RPMI8226 (cell line): ENCODE measurements around the gene EID3.

Experiments
- DNase-seq: peaks from one replicate; pipeline ENCODE4 v3.0.0-alpha.2; 2015

EID3 gene

DNA sequence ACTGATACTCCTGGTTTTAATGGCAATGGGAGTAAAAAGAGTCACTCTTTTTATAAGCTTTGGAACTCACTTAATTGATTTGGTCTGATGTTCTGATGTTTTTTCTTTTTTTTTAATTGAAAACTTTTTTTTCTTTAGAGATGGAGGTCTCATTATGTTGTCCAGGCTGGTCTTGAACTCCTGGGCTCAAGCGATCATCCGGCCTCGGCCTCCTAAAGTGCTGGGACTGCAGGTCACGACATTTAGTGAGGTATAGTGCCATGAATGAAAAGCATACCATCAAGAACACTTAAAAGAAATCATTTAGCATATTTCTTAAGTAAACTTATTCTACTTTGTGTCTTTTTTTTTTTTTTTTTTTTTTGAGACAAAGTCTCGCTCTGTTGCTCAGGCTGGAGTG, 12.7 kb upstream of the EID3 start:
- DNase-seq: no peak

DNA sequence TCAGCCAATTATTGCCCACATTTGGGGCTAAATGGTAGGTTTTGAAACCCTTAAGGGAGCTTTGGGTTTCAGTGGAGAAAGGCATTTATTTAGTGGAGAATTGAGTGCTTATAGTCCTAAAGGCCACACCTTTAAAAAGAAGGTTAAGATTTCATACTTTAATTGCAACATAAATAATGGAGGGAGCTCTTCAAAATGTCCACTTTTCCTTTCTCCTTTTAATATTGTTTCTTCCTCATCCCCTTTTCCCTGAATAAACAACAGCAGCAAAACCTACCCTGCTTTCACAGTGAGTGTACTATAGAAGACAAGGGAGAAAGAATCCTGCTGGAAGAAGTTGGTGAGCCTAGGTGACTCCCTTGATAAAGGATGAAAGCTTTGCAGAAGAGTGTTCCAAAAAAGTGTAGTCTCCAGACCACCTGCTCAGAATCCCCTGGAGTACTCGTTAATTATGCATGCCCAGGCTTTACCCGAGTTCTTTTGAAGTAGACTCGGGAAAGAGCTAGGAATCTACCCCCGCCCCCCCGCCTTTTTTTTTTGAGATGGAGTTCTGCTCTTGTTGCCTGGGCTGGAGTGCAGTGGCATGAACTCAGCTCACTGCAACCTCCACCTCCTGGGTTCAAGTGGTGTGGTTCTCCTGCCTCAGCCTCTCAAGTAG, 11.5 kb upstream of the EID3 start:
- no peak for DNase-seq

DNA sequence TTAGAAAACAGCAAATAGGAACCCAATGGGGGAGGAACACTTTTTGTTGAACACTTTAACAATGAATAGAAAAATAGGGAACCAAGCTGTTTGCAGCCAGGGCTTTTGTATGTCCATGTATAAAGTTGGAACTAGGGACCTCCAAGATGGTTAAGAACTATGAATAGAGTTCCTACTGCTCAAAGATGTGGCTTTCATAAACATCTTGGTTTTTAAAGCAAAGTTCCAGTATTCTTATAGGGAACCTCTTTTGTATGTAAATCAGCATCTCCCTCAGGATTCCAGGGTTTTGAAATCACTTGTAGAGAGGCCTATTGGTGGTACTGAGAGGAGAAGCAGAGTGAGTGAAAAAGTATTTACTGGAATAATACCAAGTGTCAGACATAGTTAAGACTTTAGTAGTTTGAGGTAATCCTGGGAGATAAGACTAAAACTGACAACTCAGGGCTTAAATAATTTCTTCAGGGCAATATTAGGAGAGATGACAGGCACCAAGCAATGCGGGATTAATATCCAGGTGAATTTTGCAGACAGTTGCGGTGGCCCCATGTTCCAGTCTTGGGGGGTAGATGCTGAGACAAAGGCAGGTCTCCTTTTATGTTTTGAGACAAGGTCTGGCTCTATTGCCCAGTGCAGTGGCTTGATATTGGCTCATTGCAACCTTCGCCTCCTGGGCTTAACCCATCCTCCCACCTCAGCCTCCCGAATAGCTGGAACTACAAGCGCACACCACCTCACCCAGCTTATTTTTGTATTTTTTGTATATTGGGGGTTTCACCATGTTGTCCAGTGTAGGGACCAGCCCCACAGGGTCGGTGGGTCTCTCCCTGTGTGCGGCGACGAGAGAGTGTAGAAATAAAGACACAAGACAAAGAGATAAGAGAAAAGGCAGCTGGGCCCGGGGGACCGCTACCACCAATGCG, 10.4 kb upstream of the EID3 start:
- no peak for DNase-seq

DNA sequence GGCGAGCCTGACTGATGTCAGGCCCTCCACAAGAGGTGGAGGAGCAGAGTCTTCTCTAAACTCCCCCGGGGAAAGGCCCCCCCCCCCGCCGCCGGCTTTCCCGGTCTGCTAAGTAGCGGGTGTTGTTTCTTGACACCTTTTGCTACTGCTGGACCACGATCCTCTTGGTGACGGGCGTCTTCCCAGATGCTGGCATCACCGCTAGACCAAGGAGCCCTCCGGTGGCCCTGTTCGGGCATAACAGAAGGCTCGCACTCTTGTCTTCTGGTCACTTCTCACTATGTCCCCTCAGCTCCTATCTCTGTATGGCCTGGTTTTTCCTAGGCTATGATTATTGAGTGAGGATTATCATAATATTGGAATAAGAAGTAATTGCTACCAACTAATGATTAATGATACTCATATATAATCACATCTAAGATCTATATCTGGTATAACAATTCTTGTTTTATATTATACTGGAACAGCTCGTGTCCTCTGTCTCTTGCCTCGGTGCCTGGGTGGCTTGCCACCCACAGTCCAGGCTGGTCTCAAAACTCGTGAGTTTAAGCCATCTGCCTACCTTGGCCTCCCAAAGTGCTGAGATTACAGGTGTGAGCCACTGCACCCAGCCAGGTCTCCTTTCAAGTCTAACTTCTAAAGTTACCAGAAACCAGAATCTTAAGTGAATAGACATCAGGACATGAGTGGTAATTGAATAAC, 9.2 kb upstream of the EID3 start:
- peak; percentile 31 for DNase-seq

DNA sequence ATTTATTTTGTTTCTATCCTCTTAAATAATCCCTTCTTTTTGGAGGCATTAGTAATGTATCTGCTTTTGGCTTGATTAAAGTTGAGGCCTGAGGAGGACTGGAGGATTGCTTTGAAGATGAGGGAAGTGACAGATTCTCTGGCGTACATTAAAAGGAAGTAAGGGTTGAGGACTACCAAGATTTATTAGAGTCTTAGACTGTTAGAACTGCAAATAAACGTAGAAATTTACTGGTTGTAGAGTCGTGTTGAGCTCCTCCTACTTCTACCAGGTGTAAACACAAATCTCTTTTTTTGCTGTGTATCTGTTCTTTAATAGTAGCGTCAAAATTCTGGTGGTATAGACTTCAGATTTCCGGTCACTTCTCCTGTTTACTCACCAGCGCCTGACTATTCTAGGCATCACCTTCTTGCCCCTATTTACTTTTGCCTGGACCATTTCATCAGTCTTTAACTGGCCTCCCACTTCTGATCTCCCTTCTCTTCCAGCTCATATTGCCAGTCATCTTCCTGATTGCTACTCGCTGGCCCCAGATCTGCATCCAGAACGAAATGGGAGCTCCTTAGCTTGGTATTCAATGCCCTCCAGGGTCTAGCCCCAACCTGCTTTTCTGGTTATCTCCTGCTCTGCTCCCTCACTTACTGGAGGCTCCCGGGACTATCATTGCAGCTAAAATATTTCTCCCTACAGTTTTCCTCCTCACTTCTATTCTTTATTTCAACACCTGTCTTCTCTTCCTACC, 8.4 kb upstream of the EID3 start:
- no peak for DNase-seq

DNA sequence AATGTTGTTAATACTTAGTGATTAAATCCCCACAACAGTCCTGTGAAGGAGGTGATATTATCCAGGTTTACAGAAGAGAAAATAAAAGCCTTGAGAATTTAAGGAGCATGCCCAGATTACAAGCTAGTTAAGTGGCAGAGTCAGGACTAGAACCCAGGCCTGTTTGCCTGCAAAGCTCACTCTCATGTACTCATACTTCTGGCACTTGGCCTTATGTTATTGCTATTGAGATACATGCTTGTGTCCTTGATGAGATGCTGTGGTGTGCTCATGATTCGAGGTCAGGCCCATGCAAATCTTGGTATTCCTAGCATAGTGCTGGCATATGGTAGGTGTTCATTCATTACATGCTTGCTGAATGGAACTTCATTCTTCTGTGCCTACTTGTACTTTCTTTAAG, 7.6 kb upstream of the EID3 start:
- no peak for DNase-seq

DNA sequence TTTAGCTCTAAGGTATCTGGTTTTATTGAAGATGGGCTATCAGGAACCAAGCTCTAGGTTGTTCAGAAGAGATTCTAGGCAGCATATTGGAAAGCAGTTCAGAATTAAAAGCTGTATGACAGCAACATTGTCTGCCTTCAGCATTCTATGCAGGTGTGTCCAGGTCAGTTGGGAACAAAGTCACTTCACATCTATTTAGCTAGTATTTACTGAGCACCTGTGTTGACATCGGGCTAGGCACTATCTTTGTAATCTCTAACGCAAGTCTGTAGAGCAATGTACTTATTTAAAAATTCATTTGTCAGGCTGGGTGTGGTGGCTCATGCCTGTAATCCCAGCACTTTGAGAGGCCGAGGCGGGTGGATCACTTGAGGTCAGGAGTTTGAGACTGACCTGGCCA, 6.8 kb upstream of the EID3 start:
- no peak for DNase-seq

DNA sequence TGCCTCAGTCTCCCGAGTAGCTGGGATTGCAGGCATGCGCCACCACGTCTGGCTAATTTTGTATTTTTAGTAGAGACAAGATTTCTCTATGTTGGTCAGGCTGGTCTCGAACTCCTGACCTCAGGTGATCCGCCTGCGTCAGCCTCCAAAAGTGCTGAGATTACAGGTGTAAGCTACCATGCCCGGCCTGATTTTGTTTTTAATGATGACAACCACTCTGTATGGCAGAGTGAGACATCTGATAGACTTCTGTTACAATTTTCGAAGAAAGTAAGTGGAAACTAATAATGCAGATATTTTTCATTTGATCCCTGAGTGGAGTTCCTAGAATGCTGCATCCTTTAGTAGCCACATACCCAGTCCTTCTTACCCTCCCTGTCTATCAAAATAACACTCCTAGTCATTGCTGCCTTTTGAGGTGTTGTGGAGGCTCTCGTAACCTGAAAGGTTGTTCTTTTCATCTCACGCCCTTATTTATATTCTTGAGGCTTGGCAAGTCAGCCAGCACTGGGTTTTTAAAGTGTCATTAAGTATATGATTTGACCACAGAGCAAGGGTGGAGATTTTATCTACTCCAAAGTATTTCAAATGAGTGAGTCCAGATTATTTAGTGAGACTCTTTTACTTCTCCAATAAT, 5.9 kb upstream of the EID3 start:
- no peak for DNase-seq

DNA sequence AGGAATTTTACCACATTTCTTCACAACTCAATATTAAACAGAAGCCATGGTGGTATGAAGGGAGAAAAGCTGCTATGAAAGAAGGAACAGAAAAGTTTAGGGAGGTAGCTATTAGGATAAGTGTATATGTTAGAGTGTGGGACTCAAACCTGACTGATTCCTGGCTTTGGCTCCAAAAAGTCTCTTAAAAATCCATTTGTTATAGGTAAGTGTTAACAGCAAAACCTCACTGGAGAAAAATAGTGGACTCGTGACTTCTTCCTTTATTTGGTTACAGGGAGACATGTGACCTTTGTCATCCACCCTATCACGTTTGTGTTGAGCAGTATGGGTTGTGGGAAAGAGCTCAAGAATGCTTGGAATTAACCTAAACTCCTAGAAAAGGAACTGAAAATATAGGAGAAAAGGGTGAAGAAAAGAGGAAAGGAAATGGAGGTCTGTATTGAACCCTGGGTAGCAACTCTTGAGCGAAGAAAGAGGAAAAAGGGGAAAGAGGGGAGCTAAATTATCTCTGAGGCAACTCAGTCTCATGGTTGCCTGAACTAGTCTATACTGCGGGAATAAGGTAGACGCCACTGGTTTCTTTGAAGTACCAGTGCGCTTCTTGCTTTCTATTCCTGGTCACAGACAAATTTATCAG, 3.6 kb upstream of the EID3 start:
- DNase-seq: no peak

DNA sequence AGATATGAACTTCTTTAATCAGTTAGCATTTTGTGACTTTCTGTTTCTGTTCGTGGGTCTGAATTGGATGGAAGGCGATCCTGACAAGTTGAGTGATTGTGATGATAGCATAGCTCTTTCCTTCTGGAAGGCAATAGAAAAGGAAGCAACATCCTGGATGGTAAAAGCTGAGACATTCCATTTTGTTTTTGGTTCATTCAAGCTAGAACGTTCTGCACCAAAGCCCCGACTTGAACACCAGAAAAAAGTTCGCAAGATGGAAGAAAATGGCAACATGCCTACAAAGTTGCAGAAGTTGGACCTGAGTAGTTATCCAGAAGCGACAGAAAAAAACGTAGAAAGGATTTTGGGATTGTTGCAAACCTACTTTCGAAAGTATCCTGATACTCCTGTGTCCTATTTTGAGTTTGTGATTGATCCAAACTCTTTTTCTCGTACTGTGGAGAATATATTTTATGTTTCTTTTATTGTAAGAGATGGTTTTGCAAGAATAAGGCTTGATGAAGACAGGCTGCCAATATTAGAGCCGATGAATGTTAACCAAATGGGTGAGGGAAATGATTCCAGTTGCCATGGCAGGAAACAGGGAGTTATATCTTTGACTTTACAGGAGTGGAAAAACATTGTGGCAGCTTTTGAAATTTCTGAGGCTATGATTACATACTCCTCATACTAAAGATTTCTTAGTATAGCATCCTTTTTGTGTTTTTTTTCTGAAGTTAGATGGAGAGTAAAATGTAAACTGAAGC, 896 bp downstream of the EID3 start:
- no peak for DNase-seq

DNA sequence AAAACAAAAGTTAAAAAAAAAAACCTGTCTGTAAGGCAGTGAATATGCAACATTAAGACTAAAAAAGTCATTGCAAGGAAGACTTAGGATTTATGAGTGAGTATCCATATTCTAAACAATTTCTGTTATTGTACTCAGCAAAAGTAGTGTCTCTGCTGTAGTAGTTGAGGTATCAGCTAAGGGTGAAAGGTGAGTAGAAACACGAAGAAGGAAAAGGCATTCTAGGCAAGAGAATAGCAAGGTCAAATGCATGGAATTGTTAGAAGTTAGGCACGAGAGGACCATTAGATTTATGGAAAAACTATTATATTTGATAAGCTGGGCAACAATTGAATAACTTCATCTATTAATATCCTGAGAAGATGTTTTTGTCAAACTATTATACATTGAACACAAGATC, 1.8 kb downstream of the EID3 start:
- no peak for DNase-seq

DNA sequence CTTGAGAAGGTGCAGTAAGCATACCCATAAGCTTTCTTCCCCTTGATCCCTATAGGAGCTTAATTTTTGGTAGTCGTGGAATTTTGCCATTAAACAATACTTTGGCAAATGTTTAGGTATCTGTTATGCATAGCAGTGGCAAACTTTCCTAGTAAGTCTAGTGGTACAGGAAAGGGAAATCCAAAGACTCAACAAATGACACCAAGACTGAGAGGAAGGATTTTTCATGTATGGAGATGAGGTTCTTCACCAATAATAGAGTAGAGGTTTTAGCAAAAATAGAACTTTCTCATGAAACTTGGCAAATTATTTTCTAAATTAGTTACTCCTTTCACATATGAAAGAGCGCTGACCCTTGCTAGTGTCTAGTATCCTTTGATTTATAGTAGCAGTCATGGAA, 2.8 kb downstream of the EID3 start:
- DNase-seq: no peak

DNA sequence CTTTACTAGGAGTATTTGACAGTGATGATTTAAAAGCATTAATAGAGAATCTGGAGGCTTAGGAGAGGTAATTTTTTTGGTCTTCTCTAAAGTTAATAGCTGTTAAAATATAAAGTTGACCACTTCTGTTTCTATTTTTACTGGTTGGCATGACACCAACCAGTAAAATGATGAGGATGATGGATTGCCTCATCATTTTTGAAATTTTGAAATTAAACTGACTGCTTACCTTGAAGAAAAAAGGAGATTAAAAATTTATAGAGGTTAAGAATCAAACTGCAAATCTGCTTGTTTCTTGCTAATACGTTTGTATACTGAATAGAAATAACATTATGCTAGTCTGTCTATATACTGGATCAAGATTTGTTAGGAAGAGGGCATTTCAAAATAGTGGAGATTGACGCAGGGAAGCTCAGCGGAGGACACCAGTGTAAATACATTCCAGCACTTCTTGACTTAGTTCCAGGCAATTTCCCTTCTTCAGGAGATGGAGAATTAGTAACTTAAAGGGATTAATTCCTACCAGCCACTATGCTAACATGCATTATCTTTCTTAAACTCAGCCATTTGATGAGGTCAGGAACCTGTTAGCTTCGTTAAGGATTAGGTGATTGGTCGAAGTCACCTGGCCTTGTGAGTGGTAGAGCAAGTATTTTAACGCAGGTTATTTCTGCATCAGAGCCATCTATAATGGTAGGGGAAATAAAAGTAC, 3.6 kb downstream of the EID3 start:
- DNase-seq: no peak

DNA sequence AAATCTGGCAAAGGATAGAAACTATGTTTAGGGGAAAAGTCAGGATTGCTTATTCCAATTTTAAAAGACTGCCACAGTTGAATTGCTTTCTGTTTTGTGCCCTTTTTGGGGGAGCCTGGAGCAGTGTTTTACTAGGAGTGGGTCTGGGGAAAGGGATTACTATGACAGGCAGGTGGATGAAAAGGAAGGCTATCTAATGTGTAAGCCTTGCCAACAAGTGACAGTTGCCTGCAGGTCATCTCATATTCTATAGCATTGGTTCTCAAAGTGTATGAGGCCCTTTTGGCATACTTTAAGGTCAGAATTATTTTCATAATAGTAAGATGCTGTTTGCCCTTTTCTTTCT, 4.1 kb downstream of the EID3 start:
- no peak for DNase-seq

DNA sequence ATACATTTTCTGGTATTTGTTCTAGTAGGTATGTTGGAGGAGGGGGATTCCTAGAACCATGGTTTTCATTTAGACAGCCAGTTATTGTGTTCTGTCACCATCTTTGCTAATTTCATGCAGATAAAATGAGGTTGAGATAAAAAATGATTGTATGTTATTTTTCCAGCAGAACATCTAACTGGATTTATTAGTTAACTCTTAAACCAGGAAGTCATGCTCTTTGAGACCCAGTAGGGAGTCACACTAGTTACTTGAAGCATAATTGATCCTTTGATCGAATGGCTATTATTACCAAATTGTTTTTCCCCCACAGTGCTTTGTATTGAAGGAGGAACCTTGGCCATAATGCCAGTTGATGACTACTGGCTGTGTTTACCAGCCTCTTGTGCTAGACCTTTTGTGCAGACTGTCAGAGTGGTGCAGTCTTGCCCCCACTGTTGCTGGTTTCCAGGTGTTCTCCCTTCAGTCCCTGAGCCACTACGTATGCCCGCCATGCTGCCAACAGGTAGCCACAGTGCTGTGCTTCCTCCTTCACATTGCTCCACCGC, 6.0 kb downstream of the EID3 start:
- DNase-seq: no peak

DNA sequence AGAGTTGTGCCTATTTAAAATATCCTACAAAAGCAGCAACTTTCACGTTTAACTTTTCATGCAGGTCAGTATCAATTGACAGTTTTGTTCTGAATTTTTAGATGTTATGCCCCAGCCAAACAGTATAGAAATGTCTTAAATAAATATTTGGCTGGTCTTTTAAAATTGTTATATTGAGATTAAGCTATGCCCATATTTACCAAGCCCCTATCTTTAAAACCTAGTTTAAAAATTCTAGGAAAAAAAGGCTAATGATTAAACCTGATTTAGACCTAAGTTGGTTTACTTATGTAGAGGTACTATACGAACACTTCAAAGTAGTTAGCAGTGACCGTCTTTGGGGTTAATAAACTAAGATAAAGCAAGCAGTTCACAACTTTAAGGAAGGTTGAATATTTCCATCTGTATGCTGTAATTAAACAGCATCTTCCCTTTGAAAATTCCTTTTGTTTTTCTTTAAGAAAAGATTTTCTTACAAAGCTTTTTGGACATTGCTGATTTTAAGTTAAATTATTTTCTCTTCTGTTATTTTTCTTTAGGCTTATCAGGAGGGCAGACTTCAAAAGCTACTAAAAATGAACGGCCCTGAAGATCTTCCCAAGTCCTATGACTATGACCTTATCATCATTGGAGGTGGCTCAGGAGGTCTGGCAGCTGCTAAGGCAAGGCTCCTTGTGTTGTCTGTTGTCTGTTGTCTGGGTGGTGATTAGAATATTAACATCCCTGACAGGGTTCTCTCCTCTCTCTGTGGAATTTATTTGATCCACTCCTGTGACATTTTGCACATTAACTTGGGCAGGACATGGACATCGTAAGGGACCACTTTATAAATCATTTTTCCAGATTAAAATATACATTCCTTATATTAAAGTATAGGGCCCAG, 7.5 kb downstream of the EID3 start:
- no peak for DNase-seq

DNA sequence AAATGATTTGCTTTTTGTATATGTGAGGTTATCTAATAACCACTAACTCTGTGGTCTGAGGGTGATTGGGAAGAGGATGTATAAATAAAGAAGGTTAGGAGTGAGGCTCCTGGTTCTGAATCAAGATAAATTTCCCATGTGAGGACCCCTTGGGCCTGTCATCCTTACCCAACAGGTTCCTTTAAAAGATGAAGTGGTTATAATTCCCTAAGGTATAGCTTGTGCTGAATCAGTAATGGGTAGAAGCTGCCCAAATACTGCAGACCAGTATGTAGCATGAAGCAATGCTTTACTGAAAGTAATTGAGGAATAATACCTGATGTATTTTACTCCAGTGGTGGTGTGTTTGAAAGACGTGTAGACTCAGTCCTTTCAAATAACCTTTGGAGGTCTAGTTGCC, 8.7 kb downstream of the EID3 start:
- DNase-seq: no peak

DNA sequence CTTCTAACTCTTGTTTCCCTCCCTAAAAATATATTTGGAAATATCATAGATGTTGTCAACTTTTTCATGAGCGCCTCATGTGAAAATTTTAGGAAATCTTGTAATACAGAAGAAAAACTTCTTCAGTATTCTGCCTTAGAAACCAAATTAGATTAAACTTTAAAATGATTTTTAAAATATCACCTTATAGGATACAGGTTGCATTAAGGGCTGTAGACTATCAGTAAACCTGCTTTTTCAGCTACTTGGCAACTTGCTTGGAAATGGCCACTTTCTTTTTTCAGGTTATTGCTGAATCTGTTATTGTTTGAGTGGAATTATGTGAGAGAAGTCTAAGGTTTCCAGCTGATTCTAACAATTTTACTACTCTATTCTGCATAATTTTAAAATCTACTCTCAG, 9.1 kb downstream of the EID3 start:
- no peak for DNase-seq

DNA sequence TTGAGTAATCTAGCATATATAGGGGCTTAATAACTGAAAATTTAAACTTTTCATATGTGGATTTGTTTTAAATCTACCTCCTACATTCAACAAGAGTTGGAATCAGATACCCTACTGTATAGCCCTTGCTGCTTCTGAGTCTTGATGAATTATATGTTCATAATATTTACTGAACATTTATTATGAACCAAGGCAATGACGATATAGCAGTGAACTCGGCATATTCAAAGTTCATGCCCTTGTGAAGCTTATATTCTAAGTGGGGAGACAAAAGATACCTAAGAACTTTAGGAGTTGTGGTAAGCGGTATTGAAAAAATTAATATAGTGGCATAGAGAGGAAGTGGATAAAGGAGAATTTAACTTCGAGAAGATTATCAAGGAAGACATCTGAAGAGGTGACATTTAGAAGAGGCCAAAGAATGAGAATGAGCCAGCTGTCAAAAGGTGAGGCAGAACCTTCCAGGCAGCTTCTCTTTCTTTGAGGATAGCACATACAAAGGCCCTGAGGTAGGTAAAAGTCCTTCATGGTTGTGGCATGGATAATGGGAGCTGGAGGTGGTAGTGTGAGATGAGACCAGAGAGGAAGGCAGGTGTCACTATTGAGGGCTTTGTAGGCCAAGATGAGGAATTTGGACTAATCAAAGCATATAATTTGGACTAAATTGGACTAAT, 10.2 kb downstream of the EID3 start:
- no peak for DNase-seq
